A549 (cell line): Measurements from ENCODE around the gene EML1. TPM values are rescaled to one million over a fixed set of nuclear protein-coding genes. Genes with fewer than 3 reads are reported as not detected.

Experiments used
- ATAC-seq, 2 experiments: fragments of 200-7000 bp in 1 of 2; fragments of >200 bp in 1 of 2; cut with Nextera tagmentation in 1 of 2; cut with Tn5 transposase in 1 of 2; 3 replicates each; pipeline versions ENCODE4 v1.8.0 to v1.9.1; 2018 to 2020; ENCODE audit warnings: mild to moderate bottlenecking in 1 of 2, moderate library complexity in 1 of 2
- CTCF ChIA-PET: fragments of 300-600 bp; sonication (Branson Sonifier 250); formaldehyde crosslinking; extraction: SDS; loops from one replicate; lab custom pipeline; 2021; ENCODE audit warnings: antibody characterized with exemption, inconsistent platforms; lab: Yijun Ruan, JAX
- POLR2A ChIA-PET: fragments of 350-600 bp; formaldehyde crosslinking; extraction: SDS; loops from one replicate; lab custom pipeline; 2021; ENCODE audit warnings: antibody characterized with exemption, inconsistent platforms; lab: Yijun Ruan, JAX
- DNase-seq, 2 experiments: peaks; one replicate each; pipeline versions ENCODE4 v3.0.0 to v3.0.0-alpha.2; 2011 to 2016; ENCODE audit warnings: low read depth in 1 of 2, low spot score in 1 of 2
- FAIRE-seq: peaks from 2 replicates; lab custom pipeline; 2011; peaks lifted over from hg19 to GRCh38; lab: Jason Lieb, UNC
- H3K27ac ChIP-seq, 2 experiments: fragments of >200 bp; sonication (Bioruptor Twin); formaldehyde crosslinking; 3 replicates each; pipeline ENCODE4 v1.5.1; 2016 to 2017
- H3K4me1 ChIP-seq: fragments of >200 bp; sonication (Bioruptor Twin); formaldehyde crosslinking; 3 replicates; pipeline ENCODE4 v1.6.1; 2016
- H3K4me2 ChIP-seq: fragments of >200 bp; sonication (Bioruptor Twin); formaldehyde crosslinking; 3 replicates; pipeline ENCODE4 v1.6.1; 2016
- H3K4me3 ChIP-seq: fragments of >200 bp; sonication (Bioruptor Twin); formaldehyde crosslinking; 3 replicates; pipeline ENCODE4 v1.5.1; 2016
- H3K9me3 ChIP-seq: fragments of >200 bp; sonication (Bioruptor Twin); formaldehyde crosslinking; 3 replicates; pipeline ENCODE4 v1.6.1; 2016
- CBX2 ChIP-seq: fragments of 200-600 bp; sonication (generic); IDR thresholded peaks from 2 replicates; pipeline ENCODE4 v1.6.1; 2016; ENCODE audit warnings: low read depth, mild to moderate bottlenecking, borderline replicate concordance
- CBX8 ChIP-seq: fragments of 200-600 bp; sonication (generic); IDR thresholded peaks from 2 replicates; pipeline ENCODE4 v1.6.1; 2016
- CHD2 ChIP-seq: fragments of 150-350 bp; IDR thresholded peaks from 2 replicates; pipeline ENCODE4 v1.6.1; 2014; ENCODE audit warnings: low read length; ENCODE audit not compliant: partially characterized antibody
- CHD4 ChIP-seq: fragments of 200-600 bp; sonication (generic); IDR thresholded peaks from 2 replicates; pipeline ENCODE4 v1.6.1; 2016; ENCODE audit warnings: antibody characterized with exemption, mild to moderate bottlenecking, borderline replicate concordance
- ESRRA ChIP-seq: fragments of 150-350 bp; IDR thresholded peaks from 2 replicates; pipeline ENCODE4 v1.6.1; 2014; ENCODE audit warnings: mild to moderate bottlenecking, low read length, borderline replicate concordance
- FOSB ChIP-seq: fragments of 250-450 bp; sonication (Bioruptor Pico); IDR thresholded peaks from 2 replicates; pipeline ENCODE4 v1.5.0; 2020; ENCODE audit warnings: mild to moderate bottlenecking, moderate library complexity
- HOXB13 ChIP-seq: fragments of 250-450 bp; sonication (Bioruptor Pico); IDR thresholded peaks from 2 replicates; pipeline ENCODE4 v1.5.0; 2020; ENCODE audit warnings: low read depth, mild to moderate bottlenecking, moderate library complexity
- JUNB ChIP-seq: fragments of >200 bp; sonication (Bioruptor Twin); formaldehyde crosslinking; IDR thresholded peaks from 2 replicates; pipeline ENCODE4 v1.6.1; 2016
- MYC ChIP-seq: IDR thresholded peaks from 2 replicates; pipeline ENCODE4 v1.6.1; 2012; ENCODE audit warnings: mild to moderate bottlenecking, inconsistent platforms, low read length, improper control_type of control experiment, borderline replicate concordance
- POLR2A ChIP-seq: IDR thresholded peaks from 2 replicates; pipeline ENCODE4 v1.6.1; 2012; ENCODE audit warnings: mild to moderate bottlenecking, low read length
- POLR2AphosphoS2 ChIP-seq: conservative IDR thresholded peaks from 2 replicates; pipeline ENCODE4 v1.6.1; 2012; ENCODE audit warnings: low read length, improper control_type of control experiment, inconsistent platforms
- RAD21 ChIP-seq, 2 experiments: fragments of >200 bp in 1 of 2; sonication (Bioruptor Twin) in 1 of 2; formaldehyde crosslinking in 1 of 2; IDR thresholded peaks in 1 of 2; conservative IDR thresholded peaks in 1 of 2; 2 replicates in 1 of 2; 3 replicates in 1 of 2; pipeline ENCODE4 v1.6.1; 2012 to 2018; ENCODE audit warnings: inconsistent platforms in 1 of 2
- RCOR1 ChIP-seq: fragments of 150-350 bp; IDR thresholded peaks from 2 replicates; pipeline ENCODE4 v1.6.1; 2014; ENCODE audit warnings: antibody characterized with exemption, low read length, low read depth
- RNF2 ChIP-seq: fragments of 200-600 bp; sonication (generic); IDR thresholded peaks from 2 replicates; pipeline ENCODE4 v1.6.1; 2016; ENCODE audit warnings: low read depth, mild to moderate bottlenecking, antibody characterized with exemption, moderate library complexity, borderline replicate concordance
- SMC3 ChIP-seq: fragments of >200 bp; sonication (Bioruptor Twin); formaldehyde crosslinking; IDR thresholded peaks from 3 replicates; pipeline ENCODE4 v1.6.1; 2018; ENCODE audit warnings: inconsistent platforms
- SREBF2 ChIP-seq: fragments of 450-650 bp; IDR thresholded peaks from 2 replicates; pipeline ENCODE4 v1.6.1; 2014; ENCODE audit warnings: mild to moderate bottlenecking, moderate library complexity
- TP53 ChIP-seq: fragments of 250-450 bp; sonication (Bioruptor Pico); IDR thresholded peaks from 2 replicates; pipeline ENCODE4 v1.5.0; 2021; ENCODE audit warnings: mild to moderate bottlenecking, moderate library complexity
- WGBS: methylation state at CpG from one replicate; pipeline ENCODE4 v1.1.6; 2017; ENCODE audit errors: missing lambda C conversion rate; 5-methylcytosine and 5-hydroxymethylcytosine counted together
- polyA plus RNA-seq, 4 experiments: library from polyadenylated mRNA; depleted of rRNA in 3 of 4; stranded (reverse); fragments of >200 nt; fragmentation: RNase III in 1 of 4; extraction: RNeasy Plus Mini Kit Qiagen cat#74134 plus additional on column Dnase treatment in 1 of 4; gene quantifications; 2 replicates in 3 of 4; 3 replicates in 1 of 4; pipeline ENCODE4 v1.2.3, GENCODE V29; 2011 to 2017
- TF ChIP-seq, protein P1 (sequence below): fragments of 250-450 bp; sonication (Bioruptor Pico); IDR thresholded peaks from 2 replicates; pipeline ENCODE4 v1.5.0; 2020; ENCODE audit warnings: low read depth, mild to moderate bottlenecking, moderate library complexity
- TF ChIP-seq, protein P2 (sequence below): fragments of >200 bp; sonication (Bioruptor Twin); formaldehyde crosslinking; IDR thresholded peaks from 3 replicates; pipeline ENCODE4 v1.5.1; 2016
- TF ChIP-seq, protein P3 (sequence below): fragments of >200 bp; sonication (Bioruptor Twin); formaldehyde crosslinking; IDR thresholded peaks from 2 replicates; pipeline ENCODE4 v1.6.1; 2016
- TF ChIP-seq, protein P4 (sequence below): IDR thresholded peaks from 2 replicates; pipeline ENCODE4 v1.6.1; 2012

EML1 gene
- polyA plus RNA-seq, 2 of the 4 experiments (the other 2 are of a cell fraction): 29.7 to 30.8 TPM

DNA sequence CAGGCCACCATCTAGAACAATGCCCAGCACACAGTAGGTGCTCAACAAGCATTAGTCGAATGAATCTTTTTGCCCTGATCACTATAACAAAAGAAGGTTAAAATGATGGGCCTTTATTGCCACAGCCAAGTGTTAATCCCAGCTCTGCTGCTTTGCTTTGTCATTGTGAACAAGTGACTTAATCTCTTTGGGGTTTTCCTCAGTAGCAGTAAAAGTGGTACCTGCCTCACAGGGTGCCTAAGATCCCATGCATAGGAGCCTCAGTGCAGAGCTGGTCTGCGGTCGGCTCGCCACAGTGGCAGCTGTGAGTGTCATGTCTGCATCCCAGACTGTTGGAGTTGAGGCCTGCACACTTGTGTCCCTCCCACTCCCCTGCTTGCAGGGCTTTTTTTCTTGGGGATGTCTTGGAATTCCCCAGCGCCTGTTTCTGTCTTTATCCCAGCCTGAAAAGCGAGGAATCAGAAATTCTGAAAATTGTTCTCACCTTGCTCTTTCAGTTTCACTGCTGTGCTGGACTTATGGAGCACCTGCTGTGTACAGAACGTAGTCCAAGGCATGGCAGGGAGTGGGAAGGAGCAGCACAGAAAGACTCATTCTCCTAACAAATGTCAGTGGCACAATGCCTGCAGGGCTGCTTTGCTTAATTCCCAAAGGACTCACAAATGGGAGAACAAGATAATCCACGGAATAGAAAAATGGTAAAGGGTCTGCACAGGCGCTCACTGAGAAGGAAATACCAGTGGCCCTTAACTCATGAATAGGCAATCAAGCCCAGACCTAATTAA, 90.8 kb downstream of the EML1 start:
- Histone ChIP-seq H3K27ac (no peak overlapping the region), H3K9me3 (no peaks in the 10 kb centered on the region), H3K4me1 (peaks cover 4% of the 10 kb centered on the region; the same call in 1 of the 3 replicates), H3K4me3 (no peak overlapping the region), H3K4me2 (no peak overlapping the region)
- ATAC-seq (no peak), DNase-seq (no peak), FAIRE-seq (no peak)
- TF ChIP-seq CBX2 (no peak), RNF2 (no peak), POLR2AphosphoS2 (no peak), HOXB13 (CRISPR knock-in tag) (no peak), RCOR1 (no peak), FOSB (CRISPR knock-in tag) (no peak), SREBF2 (no peak)
- TF ChIP-seq, protein P1, sequence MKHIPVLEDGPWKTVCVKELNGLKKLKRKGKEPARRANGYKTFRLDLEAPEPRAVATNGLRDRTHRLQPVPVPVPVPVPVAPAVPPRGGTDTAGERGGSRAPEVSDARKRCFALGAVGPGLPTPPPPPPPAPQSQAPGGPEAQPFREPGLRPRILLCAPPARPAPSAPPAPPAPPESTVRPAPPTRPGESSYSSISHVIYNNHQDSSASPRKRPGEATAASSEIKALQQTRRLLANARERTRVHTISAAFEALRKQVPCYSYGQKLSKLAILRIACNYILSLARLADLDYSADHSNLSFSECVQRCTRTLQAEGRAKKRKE (CRISPR knock-in tag): no peak
- ChIA-PET POLR2A (no interaction called here), CTCF (interaction anchor here (0.6 to 15.7 kb wide), 20 partner anchors 8 to 377 kb away, joined by 3 to 260 read pairs (median 6); partner anchors contain the start of gene EML1)
- WGBS: 89% methylated on average over 9 of the region's 9 CpGs

DNA sequence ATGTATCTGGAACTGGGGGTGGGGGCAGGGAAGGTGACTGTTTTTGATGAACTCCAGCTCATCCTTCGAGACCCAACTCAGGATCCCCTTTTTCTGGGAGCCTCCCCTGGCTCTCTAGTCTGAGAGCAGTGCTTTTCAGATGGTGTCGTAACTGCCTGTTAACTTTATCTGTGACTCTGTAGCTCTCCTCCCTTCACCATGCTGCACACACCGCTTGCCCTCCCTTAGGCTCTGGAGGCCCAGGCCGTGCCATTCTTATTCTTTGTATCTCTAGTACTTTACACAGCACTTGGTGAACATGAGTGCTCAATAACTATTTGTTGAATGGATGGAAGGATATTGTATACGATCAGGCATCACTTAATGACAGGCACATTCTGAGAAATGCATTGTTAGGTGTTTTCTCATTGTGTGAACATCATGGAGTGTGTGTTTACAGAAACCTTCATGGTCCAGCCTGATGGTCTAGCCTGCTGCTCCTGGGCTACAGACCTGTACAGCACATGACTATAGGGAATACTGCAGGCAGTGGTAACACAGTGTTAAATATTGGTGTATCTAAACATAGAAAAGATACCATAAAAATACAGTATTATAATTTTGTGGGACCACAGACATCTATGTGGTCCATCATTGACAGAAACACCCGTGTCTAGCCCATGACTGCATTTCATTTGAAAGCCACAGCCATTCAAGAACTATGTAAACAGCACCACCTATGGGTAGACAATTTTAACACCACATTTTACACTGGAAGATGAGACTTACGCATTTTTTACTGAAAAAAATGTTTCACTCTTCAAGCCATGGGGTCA, 91.8 kb downstream of the EML1 start:
- Histone ChIP-seq H3K4me2 (no peak overlapping the region), H3K27ac (no peak overlapping the region), H3K4me1 (no peaks in the 10 kb centered on the region), H3K9me3 (no peaks in the 10 kb centered on the region), H3K4me3 (no peak overlapping the region)
- TF ChIP-seq SMC3 (peak; percentile 76), TP53 (CRISPR knock-in tag) (no peak), CHD2 (no peak), MYC (no peak), RAD21 (conservative IDR thresholded peaks at IDR 0.05 in 1 of 2, IDR thresholded peaks at IDR 0.05 in 1 of 2) (peak; percentile 91 to 94), JUNB (no peak), CBX8 (no peak)
- TF ChIP-seq, protein P2, sequence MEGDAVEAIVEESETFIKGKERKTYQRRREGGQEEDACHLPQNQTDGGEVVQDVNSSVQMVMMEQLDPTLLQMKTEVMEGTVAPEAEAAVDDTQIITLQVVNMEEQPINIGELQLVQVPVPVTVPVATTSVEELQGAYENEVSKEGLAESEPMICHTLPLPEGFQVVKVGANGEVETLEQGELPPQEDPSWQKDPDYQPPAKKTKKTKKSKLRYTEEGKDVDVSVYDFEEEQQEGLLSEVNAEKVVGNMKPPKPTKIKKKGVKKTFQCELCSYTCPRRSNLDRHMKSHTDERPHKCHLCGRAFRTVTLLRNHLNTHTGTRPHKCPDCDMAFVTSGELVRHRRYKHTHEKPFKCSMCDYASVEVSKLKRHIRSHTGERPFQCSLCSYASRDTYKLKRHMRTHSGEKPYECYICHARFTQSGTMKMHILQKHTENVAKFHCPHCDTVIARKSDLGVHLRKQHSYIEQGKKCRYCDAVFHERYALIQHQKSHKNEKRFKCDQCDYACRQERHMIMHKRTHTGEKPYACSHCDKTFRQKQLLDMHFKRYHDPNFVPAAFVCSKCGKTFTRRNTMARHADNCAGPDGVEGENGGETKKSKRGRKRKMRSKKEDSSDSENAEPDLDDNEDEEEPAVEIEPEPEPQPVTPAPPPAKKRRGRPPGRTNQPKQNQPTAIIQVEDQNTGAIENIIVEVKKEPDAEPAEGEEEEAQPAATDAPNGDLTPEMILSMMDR: peak; percentile 95
- TF ChIP-seq, protein P3, sequence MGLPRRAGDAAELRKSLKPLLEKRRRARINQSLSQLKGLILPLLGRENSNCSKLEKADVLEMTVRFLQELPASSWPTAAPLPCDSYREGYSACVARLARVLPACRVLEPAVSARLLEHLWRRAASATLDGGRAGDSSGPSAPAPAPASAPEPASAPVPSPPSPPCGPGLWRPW: no peak
- 50% methylated on average over 7 of the region's 7 CpGs for WGBS
- peak; percentile 69 to 71 for DNase-seq
- ChIA-PET CTCF (interaction anchor here (0.6 to 15.7 kb wide), 50 partner anchors 8 to 443 kb away, joined by 3 to 260 read pairs (median 5); partner anchors contain the start of gene EML1), POLR2A (no interaction called here)
- peak; percentile 75 to 92; a peak in 4 of 6 replicates for ATAC-seq
- FAIRE-seq: peak; percentile 92

DNA sequence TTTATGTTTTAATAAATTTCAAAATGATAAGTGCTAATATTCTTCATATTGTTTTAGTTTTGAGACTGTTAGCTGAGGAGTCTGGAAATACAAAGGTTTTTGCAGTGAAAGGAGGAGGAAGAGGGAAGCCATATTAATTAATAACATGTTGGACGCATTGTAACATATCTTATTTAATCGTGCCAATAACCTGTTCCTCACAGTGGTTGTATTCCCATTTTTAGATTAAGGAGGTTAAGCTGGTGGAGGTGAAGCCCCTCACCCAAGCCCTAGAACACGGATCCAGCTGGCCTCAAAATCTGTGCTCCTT, 92.4 kb downstream of the EML1 start:
- 62% methylated on average over 3 of the region's 3 CpGs for whole genome bisulfite sequencing
- CTCF ChIA-PET: interaction anchor here (0.6 to 15.7 kb wide), 45 partner anchors 9 to 444 kb away, joined by 3 to 260 read pairs (median 4); no protein-coding TSS in a partner anchor
- FAIRE-seq: no peak

More for the DNA sequence above, 92.4 kb downstream of the EML1 start:
- no peaks in the 10 kb centered on the region for H3K4me1 ChIP-seq
- POLR2A ChIA-PET: no interaction called here
- no peak for ATAC-seq
- TF ChIP-seq HOXB13 (CRISPR knock-in tag) (no peak), ESRRA (no peak), POLR2A (no peak), POLR2AphosphoS2 (no peak), CHD2 (no peak), CHD4 (no peak)
- TF ChIP-seq, protein P4, sequence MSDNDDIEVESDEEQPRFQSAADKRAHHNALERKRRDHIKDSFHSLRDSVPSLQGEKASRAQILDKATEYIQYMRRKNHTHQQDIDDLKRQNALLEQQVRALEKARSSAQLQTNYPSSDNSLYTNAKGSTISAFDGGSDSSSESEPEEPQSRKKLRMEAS: no peak
- H3K27ac ChIP-seq: no peak overlapping the region
- no peak overlapping the region for H3K4me3 ChIP-seq
- DNase-seq: no peak
- H3K9me3 ChIP-seq: no peaks in the 10 kb centered on the region
- H3K4me2 ChIP-seq: no peak overlapping the region
